CD4-positive, alpha-beta T cell treated with Interleukin-1 beta for 1 hour (primary cell): ENCODE data around the gene CABLES2.

Experiments used
- DNase-seq, 2 donors: peaks; one replicate each; pipeline ENCODE4 v3.0.0-alpha.2; 2020 to 2022

CABLES2 gene

DNA sequence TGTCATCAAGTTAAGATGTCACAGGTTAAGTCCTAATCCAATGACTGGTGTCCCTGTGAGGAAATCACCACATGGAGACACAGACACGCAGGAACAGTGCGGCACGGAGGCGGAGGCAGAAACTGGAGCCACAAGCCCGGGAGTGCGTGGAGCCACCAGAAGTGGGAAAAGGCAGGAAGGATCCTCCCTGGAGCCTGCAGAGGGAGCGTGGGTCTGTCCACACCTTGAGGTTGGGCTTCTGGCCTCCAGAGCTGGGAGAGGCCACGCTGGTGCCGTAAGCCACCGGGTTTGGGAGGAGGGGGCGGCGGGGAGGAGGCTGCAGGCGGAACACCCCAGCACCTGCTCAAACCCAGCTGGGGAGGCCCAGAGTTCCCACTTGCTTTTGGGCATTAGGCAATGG lies 3.8 kb downstream of the CABLES2 start:
- no peak for DNase-seq

DNA sequence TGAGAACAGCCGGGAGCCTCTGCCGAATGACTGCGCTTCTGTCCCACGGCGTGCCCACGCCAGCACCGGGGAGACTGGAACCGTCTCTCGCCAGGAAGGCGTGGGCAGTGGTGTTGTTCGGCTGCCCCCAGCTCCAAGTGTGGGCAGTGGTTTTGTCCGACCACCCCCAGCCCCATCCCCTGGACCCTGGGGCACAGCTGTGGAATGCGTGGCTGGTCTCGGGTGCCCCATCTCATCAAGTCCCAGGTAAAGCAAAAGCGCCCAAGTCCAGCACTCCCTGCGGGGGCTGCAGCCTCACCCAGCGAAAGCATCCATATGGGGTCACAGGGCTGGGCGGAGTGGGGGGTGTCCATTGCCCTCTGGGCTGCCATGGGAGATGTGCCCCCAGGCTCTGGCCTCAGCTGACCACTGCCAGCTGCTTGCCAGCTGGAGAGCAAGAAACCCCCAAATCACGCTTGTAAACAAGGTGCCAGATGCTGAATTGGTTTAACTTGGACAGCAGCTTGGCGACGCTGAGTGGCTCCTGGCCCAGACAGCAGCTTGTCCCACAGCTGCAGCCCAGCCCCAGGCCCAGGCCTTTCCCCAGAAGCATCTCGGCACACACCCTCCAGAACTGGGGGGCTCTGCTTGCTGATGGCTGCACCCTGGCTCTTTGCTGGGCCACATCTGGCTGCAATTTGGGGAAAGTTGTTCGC lies 4.5 kb downstream of the CABLES2 start:
- no peak for DNase-seq

DNA sequence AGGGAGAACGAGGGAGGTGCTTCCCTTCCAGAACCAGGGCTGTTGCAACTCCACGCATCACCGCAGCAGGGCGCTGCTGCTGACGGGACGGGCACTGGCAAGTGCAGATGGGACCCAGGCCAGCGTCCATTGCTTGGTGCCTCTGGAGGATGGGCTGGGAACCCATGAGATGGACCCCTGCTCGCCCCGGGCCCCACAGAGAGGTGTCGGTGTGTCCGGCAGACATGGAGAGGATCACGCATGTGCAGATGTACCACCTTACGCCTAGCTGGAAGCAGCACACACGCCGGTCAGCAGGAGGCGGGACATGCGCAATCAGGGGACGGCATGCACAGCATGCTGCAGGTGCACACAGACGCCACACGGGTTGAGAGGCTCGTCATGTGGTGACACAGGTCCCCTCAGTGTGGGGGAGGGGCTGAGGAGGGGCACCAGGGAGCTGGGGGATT lies 5.7 kb downstream of the CABLES2 start:
- DNase-seq = no peak

DNA sequence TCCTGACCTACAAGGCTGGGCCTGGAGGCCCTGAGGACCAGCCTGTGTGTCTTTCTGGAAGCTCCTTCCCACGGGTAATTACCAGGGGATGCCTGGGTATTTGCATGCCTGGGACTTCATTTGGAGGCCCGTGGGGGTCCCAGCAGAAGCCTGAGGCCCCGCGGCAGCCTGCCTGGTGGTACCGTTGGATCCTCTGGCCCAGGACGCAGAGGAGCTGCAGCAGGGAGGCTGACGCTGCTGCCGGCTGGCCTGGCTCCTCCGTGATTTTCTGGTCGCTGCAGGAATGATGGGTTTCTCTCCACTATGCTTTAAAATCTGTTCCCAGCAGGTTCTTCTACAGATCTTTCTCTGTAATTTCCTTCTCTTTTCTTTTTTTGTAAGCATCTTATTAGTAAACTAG lies 6.5 kb downstream of the CABLES2 start:
- no peak for DNase-seq

DNA sequence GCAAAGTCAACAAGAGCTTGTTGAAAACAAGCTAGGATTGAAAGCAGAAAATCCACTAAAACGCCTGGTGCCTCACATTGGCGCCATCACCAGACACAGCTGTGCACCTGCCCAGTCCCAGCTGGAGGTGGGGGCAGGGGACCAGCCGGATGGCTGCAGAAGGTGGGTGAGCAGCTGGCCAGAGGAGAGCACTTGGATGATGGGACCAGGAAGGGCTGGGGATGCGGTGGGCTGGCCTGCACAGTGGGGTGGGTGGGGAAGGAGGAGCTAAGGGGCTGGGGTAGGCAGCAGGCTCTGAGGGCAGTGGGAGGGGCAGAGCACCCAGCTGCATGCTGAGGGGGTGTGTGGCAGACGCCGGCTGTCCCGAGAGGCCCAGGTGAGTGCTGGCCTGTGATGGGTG lies 7.1 kb downstream of the CABLES2 start:
- DNase-seq = no peak

DNA sequence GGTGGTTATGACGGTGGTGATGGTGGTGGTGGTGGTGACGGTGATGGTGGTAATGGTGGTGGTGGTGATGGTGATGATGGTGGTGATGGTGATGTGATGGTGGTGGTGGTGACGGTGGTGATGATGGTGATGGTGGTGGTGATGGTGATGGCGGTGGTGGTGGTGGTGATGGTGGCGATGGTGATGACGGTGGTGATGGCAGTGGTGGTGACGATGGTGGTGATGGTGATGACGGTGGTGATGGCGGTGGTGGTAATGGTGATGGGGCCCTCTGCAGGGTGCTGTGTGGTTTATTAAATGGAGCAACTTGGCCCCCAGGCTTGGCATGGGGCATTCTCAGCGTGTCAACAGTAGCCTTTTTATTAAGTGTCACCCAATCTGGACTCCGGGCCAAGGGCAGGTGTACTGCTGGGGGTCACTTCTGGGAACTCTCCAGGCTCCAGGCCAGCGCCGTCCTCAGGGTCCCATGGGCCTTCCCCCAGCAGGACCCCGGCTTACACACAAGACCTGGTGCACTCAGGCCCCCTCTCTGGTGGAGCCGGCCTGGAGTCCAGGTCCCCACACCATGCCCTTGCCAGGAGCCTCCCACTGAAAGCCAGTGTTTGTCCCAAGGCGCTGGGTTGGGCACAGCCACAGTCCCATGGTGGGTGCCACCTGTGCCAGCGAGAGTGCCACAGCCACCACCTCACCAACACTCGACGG lies 8.8 kb downstream of the CABLES2 start:
- DNase-seq = no peak

DNA sequence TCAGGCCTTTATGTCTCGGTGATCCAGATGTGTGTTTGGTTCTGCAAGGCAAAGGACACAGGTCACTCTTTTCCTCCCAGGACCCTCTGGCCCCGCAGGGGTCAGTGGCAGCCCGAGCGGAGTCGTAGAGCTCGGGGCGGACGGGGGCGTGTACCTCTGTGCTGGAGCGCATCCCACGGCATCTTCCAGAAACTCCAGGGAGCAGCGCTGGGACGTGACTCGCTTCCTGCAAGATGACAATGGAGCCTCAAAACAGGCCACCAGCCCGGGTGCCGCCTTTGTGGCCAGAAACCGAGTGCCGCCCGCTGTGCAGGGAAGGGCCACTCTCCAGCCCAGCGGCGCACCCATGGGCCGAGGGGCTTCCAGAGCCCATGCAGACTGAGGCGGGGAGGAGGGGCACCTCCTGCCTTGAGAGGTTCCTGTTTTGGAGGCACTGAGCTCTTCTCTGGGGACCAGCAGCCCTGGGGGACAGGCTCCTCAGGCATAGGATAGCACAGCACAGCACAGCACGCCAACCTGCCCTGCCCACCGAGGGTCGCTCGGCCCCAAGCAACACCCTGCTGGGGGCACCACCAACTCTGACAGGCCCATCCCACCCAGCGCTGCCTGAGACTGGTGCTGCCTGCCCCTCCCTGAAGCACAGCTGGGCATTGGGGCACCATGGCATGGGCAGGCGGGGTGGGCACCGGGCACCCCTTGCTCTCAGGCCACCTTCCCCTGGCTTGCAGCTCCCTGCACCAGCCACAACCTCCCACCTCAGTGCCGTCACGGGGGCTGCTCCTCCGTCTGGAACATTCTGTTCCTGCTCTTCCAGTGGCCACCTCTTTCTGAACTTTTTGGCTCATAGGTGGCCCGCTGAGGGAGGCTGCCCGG lies 10.5 kb downstream of the CABLES2 start:
- DNase-seq = no peak

DNA sequence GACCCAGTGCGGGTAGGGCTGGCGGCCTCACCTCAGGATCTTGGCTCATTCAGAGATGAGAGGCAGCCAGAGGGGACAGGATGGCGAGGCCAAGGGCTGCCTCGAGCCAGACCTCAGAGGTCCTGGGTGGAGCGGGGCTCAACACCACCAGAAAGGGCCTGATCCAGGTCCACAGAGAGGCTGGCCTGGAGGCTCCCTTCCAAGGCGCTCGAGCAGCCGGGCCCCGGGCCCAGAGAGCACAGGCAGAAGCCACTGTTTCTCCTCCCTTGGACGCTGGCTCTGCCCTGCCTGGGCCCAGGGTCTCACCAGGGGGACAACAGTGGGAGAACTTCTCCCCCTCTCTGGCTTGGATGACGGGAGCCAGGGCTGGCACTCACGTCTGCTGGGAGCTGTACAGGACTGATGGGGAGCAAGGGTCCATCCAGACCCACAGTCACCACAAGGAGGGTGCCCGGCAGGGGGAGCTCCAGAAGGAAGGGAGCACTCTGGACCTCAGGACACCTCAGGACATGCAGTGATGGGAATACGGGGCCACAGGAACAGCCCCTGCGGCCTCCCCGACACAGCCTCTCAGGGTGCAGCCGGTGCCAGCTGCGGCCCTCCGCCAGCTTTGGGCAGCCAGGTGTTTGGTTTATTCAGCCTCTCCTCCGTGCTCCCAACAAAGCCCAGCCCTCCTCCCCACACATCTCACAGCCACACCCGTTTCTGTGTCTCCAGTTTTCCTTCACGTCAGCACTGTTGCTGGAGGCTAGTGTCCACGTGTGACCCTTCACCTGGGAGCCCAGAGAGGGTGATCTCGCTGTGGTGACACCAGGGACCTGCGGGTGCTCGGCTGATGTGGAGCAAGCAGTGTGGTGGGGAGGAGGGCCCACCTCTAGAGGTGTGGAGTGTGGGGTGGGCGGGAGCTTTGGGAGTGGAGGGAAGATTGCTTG lies 11.5 kb downstream of the CABLES2 start:
- no peak for DNase-seq

DNA sequence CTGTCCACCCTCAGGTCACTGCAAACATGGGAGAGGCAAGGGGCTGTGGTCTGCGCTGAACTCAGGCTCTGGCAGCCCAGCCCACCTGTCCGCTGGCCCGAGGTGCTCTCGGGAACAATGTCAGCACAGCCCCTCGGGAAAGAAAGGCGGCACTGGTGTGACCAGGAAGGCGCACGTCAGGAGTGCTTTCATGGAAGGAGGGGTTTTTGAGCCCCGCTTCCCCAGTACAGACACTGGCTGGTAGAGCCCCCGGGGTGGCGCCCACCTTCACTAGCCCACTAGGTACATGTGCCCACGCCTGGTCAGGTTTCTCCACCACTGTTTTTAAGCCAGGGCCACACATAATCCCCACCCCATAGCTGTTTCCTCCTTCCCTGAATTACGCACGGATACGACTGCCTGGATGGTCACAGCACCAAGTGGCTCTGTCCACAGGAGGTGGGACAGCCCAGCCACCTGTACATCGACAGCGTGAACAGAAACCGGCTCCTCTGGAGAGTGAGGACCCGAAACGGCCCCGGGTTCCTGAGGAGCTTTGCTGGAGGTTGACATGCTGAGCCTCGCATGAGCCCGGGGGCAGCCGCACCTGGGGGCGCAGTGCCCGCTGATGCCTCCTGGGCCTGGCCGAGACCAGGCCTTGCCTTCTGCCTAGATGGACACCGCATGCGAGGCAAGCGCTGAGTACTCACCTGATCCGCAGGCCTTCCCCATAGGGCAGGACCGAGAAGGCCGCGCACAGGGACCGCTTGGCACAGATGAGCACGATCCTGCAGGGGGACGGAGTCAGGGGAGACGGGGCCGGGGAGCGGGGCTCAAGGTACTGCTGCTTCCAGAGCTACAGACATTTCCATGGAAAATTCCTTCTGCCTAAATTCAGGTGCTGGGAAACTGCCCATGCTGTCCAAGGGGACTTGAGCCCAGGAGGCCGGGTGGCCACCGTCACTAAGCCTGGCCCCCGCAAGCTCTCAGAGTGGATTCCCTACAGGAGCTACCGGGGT lies 12.5 kb downstream of the CABLES2 start:
- no peak for DNase-seq

DNA sequence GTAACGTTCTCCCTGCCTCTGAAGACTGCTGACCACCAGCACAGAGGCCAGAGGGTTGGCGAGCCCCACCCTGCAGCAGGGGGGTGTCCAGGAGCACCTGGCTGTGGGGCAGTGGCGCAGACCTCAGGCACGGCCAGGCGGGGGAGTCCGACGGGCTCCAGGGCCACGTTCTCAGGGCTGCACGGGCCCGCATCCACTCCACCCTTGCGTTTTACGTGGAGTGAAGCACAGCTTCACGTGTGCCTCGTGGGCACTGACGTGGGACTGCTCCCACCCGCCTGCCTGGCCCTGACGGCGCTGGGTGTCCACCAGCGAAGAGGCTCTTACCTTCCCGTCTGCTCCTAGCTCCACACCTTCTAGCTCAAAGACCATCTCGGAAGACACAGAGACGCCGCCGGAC lies 13.3 kb downstream of the CABLES2 start:
- no peak for DNase-seq

DNA sequence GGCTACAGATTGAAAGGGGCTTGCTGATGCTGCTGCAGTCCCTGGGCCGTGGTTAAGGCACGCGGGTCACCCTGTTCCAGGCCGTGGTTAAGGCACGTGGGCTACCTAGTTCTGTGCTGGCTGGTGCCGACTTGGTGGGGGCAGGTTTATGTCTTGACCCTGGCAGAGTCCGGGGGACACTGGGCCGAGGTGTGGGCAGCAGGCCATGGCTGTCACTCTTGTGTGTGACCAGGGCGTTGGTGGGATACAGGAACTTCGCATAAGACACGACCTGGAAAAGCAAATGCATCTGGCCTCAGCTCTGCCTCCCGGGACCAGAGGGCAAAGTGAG lies 13.8 kb downstream of the CABLES2 start:
- DNase-seq = no peak

DNA sequence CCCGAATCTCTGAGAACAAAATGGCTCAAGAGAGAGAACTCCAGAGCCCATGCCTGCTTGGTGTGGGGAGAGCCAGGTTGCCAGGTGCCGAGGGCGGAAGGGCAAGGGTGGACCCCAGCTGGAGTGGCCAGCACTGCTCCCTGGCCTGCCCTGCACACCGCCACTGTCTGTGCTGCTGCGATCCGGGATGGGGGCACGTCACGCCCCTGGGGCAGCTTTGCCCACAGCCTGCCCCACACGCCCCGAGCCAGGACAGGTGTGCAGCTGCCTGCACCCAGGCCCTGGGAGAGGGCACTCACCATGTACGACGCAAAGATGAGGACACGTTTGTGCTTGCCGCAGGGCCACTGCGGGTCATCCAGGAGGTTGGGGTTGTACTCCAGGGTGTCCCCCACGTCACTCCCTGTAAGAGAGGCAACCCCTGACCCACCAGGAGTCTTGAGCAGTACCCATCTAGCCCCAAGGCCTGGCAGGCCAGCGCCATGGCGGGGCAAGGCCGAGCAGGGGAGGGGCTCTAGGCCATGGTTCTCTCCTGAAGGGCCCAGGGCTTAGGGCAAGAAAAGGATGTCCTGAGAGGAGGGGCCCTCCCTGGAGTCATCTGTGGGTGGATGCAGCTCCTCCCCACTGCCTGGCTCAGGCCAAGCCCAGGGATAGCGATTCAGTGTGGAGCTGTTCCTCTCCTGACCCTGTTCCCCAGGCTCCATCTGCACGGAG lies 14.3 kb downstream of the CABLES2 start:
- no peak for DNase-seq

DNA sequence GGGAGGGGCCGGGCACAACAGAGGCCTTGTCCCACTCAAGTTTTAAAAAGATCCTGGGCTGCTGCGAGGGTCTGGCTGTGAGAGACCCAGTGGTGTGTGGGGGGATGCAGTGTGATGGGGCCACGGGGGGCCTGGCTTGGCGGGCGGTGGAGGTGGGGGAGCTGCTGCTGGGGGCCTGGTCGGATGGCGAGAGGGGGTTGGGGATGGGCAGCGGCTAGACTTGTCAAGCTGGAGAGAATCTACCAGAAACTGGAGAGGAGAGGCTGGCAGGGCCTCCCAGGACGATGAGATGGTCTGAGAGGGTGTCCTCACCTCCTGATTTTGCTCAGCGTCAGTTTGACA lies 15.0 kb downstream of the CABLES2 start:
- no peak for DNase-seq

DNA sequence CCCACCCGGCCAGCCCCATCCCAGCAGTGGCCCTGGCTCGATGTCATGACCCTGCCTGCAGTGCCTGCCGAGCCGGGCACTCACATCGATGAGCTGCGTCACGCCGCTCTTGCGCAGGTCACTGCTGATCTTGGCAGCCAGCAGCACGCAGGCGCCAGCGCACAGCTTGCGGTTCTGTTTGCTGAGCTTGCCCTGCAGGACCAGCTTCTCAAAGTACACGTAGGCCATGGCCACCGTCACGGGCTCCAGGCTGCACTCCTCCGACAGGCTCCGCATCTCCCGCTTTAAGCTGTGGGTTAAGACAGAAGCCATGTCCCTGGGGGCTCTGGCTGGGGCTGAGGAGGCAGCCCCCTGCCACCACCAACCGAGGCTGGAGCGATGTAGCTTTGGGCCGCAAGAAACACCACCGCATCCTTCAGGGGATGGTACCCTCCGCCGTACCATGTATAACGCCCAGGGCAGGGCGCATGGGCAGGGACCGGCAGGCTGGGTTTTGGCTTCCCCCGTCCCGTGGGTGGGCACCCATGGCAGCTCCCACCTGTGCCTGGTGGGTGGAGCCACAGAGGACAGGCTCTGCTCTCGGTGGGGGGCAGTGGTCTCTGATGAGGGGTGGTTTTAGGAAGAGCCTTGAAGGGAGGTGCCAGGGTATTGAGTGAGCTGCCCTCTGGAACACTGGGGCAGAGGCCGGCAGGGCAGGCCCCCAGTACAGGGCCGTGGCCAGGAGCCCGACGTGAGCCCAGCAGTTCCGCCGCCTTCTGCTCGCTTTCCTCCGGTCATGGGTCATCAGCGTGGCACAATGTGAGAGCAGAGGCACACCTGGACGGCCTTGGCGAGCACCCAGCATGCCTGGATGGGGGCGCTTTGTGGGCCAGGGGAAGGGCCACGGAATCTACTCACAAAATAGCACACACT lies 15.7 kb downstream of the CABLES2 start:
- no peak for DNase-seq

DNA sequence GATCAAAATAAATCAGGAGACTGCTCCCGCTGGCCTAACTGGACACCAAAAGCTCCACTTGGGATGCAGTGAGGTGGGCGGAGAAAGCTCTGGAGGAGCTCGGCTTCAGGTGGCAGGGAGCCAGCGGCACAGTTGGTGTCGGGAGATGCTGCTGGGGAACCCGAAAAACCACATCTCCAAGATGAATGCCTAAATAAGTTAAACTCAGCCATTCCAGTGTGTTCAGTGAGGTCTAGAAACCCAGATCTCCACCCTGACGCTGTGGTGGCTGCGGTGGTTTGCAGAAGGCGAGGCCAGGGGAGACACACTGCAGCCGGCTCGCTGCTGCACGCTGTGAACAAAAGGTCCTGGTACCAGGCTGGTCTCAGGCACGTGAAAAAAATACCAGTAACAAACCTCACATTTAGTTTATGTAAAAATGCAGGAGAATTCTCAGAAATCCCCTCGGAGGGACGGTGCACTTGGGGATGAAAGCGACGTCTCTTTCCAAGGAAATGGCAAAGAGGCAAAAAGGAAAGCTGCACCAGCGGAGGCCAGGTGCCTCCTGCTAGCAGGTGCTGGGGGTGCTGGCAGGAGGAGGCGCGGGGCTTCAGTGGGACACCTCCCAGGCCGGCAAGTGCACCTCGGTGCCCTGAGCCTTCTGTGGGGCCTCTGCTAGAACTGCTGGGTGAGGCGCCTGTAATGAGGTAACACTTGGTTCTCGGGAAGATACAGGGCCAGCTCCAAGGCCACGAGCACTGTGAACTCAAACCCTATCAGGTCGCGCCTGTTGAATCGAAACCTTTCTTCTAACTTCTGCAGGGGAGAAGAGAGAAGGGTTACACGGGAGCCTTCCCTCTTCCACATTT lies 16.5 kb downstream of the CABLES2 start:
- DNase-seq = no peak

DNA sequence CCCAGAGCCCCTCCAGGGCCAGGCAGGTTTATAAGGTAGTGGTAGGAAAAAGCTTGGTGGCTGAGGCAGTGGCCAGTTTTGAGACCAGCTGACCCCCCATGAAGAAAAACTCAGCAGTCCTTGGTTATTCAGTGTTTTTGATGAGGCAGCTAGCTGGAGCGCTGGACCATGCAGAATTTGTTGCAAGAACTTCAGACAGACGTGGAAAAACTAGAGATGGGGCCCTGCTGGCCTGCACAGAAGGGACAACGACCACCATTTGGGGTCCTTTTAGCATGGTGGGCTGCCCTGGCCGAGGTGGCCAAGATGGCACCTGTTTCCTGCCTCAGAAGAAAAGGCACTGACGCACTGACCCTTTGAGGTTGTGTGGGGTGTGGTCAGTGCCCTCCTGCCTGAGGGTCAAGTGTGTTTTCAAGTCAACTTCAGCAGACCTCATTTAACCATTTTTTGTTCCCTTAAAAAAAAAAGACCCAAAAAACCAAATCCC lies 17.4 kb downstream of the CABLES2 start:
- DNase-seq = no peak

DNA sequence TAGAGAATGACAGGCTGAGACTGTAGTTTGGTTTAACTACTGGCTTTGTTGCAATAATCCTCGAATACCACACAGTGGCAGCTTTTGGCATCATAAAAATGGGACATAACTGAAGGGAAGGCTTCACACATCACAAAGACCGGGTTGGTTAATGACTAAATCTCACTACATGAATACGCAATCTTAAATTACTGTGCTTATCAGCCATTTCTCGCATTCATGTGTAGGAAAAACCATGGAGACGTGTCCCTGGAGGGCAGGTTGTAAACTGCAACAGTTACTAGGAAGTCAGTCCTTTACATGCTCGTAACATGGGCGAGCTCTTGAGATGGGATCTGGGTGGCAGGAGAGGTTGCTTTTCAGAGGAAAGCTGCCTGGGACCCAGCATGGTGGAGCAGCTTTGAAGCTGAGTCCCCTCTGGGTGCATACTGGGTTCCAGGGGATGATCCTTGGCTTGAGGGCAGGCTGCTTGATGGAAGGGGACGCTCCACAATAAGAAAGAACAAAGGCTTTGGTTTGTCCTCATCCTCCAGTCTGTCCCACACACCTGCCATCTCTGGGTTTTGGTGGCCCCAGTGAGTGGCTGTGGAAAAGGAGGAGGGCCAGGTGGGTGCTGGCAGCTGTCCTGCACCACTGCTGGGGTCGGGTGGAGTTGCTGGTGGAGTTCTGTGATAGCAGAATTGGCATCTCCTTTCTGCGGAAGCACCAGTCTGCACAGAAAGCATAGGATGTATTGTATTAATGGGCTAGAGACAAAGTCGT lies 18.1 kb downstream of the CABLES2 start:
- no peak for DNase-seq
